GM20000 (cell line): Measurements from ENCODE around the gene AURKAIP1.

Source experiments
- DNase-seq: peaks from one replicate; pipeline ENCODE4 v3.0.0; 2012; ENCODE audit warnings: low spot score
- CTCF ChIP-seq: IDR thresholded peaks from 2 replicates; pipeline ENCODE4 v1.5.1; 2012; ENCODE audit warnings: mild to moderate bottlenecking, control low read depth; ENCODE audit errors: extremely low read depth, missing control alignments

Gene AURKAIP1

GRCh38 chr1:1324524-1325287 lies 50.3 kb downstream of the AURKAIP1 start, which contains the start of the genes CPTP and INTS11:
TSS of gene CPTP (plus strand) at chr1:1324802. CDS start at chr1:1326911, 2,109 bp downstream.
TSS of gene INTS11 (minus strand) at chr1:1324660. CDS start at chr1:1324608, 52 bp downstream.
- TF ChIP-seq CTCF = no peak
- peak; percentile 100 for DNase-seq

- TF ChIP-seq CTCF = no peak
Observed at GRCh38 chr1:1324084-1324523, 50.9 kb downstream of the AURKAIP1 start.

More at GRCh38 chr1:1324084-1324523, 50.9 kb downstream of the AURKAIP1 start:
- DNase-seq = no peak
